HUDEP-2 (cell line): ENCODE measurements around the gene FOCAD.

Experiments
- DNase-seq, 76 experiments: peaks; one replicate each; lab custom pipeline; 2025; ENCODE audit not compliant: unreplicated experiment in 76 of 76; lab: John Stamatoyannopoulos, UW

The FOCAD gene

DNA sequence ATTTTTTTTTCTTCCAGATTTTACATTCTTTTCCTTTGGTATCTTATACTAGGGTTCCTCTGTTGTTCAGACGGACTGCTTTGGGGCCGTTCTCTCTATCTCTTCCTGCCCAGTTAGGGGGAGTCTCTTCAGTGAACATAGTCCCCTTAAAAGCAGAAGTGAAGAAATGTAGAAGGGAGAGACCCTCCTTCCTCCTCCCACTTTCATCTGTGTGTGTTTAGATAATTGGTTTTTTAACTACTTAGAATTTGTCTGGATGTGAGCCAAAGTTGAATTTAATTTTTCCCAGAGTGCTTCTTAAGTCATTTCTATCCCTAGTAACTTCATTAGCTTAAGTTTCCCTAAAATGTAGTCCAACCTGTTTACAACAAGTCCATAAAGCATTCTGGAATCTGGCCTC is 179.9 kb downstream of the FOCAD start:
- DNase-seq: no peak

DNA sequence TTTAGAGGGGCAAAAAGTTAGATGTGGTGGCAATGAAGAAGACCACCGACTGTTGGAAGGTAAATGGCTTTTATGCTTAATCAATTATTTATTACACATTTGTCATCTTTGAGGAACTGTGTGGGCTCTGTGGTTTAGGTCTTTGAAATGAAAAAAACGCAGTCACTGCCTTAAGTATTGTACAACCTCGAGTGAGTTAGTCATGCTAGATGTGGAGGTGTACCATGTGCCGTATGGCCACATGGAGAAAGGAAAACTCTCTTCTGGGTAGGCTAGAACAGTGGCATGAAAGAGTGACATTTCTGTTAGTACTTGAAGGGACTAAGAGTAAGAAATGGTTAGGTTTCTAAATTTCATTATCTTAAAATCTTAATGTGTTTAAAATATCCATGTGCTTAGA is 181.3 kb downstream of the FOCAD start:
- DNase-seq: no peak

DNA sequence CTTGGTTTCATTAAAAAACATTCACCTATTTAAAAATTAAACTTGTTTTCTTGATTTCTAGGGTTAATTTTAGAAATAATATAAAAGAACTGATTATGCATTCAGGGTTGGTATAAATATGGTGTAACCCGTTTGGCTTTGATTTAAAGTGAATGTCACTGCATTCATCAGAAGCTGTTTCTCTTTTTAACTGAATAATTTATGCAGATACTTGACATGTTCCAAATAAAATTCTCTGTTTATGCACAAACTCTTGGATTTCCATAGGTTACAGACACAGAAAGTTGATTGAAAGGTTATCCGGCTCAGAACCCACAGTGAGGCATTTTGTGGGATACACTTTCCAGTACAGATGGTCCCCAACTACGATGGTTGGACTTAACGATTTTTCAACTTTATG is 186.1 kb downstream of the FOCAD start:
- DNase-seq: no peak

DNA sequence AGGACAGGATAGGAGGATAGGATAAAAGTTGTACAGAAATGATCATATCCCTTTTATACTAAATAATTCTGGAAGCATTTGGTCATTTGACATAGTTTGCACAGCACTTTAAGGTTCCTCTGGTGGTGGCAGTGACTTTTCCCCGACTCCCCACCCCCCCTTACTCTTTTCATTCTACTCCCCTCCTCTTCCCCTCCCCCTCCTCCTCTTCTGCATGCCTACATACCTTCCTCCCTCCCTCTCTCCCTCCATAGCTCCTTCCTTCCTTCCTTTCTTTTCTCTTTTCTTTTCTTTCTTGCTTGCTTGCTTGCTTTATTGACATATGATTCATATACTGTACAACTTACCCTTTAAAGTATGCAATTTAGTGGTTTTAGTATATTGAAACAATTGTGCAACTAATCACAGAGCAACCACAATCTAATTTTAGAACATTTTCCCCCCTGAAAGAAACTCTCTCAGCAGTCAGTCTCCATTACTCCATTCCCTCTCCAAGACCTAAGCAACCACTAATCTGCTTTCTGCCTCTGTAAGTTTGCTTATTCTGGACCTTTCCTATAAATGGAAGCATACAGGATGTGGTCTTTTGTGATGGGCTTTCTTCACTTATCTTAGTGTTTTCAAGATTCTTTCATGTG is 188.4 kb downstream of the FOCAD start:
- no peak for DNase-seq

DNA sequence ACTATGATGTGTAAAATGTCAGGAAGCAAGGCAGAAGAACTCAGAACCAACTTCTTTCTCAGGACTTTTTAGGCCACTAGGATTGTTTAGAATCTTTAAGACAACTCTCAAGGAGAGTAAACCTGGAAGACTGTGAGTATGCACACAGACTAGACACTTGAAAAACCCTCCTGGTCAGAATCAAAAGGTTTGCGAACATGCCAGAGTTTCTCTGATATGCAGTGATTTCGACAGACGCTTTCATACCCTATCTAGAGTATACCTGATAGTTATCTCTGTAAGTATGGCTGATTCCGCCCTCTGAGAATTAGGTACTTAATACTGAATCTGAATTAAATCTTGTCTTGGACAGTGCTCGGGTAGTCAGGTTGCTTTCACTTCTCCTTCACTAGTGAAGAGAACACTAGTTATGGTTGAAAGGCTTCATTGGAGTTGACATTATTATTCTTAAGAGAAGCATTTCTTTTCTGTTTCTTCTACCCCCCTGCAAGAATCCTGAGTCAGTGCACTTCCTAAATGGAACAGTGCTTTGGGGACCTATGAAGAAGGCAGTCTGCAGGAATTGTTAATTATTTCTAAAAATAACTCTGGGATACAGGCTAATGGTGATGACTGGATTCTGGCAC is 189.3 kb downstream of the FOCAD start:
- DNase-seq: no peak

DNA sequence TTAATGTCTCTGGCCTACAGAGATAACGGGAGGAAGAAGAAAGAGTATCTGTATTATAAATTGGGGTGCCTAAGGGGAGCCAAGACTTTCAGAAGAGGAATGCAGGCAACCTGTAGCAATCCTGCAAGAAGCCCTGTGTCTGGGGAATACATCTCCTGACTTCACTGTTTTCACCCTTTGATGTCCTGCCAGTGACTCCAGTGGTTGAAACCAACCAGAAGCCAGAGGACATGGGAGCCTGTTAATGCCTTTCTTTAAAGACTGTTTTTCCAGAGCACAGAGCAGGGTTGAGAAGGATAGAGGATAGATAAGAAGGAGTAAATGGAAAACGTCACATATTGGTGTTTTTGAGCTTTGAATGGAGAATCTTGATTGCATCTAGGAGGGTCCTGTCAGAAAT is 196.2 kb downstream of the FOCAD start:
- no peak for DNase-seq

DNA sequence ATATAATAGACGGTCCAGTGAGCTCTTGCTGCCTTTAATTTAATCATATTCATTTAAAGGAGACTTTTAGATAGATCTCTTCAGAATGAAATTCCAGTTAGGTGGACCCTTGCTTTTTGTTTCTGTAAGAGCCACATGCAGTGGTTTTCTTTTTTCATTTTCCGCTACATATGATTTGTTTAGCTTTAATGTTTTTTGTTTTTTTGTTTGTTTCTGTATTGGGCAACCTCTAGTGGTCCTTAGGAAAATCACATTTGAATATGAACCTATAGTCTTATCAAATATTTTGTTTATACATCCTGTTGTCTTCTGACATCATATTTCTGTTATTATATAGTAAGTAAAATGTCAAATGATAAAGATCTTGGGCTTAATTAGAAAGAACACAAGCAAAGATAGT is 196.6 kb downstream of the FOCAD start:
- DNase-seq: no peak

DNA sequence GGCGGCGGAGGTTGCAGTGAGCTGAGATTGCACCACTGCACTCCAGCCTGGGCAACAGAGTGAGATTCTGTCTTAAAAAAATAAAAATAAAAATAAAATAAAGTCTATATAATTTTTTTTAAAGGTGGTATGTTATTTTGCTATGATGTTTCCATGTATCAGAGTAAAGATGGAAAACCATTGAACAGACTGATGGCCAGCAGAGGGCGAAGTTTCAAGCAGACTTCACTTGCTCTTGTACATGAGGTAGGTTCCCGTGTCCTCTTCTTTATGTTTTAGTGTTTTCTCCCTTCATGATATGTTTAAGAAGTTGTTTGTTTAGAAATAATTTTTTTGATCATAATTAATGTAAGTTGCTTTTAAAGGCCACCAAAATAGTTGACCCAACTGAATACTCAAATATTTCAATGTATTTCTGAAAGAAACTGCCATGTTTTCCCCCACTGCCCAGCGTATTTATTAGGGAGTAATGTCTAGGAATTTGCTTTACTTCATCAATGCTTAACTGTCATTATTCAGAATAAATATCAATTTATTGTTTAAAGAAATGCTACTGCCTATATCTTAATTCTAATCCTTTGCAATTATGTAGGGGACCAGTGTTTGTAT is 201.0 kb downstream of the FOCAD start:
- DNase-seq: peak in 48 of 76 experiments; percentile 1 to 52 (median 20)

DNA sequence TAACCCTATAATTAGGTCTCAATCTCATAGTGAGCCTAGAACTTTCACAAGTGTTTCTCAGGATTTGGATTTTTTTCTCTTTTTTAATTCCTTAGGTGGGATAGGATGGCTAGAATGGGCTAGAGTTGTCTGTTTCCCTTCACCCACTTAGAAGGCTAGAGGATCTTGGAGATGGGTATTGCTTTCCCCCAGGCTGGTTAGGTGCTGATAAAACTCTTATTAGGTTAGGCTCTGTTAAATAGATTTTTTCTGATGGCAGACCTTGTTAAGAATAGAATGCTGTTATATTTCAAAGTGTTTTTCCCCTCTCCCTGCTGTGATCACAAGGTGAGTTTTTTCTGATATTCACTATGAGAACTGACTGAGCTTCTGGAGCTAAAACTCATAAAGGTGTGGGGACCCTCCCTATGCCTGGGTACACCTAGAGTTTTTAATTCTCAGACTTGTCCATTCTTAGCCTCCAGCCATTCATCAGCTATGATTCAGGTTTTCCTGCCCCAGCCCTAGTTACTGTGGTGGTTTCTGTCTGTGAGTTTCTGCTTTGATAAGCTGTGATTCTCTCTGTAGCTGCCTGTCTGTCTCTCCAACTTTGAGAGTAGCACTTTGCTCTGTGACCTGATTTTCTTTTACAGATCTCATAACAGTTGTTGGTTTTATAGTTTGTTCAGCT is 215.0 kb downstream of the FOCAD start:
- DNase-seq: peak in 1 of 76 experiments; percentile 7

DNA sequence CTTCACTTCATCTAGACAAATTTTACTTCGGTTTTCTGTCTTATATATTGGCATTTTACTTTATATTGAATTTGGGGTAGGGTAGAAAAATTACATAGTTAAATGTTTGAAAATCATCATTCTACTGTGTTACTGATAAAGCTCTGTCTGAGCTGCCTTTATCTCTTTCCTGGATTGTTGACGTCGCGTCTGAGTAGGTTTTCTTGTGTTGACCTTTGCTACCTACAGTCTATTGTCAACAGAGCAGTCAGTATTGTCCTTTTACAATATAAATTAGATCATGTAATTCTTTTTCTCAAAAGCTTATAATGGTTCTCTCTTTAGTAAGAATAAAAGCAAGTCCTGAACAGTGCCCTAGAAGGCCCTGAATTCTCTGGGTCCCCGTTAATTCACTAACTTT is 219.2 kb downstream of the FOCAD start:
- no peak for DNase-seq

DNA sequence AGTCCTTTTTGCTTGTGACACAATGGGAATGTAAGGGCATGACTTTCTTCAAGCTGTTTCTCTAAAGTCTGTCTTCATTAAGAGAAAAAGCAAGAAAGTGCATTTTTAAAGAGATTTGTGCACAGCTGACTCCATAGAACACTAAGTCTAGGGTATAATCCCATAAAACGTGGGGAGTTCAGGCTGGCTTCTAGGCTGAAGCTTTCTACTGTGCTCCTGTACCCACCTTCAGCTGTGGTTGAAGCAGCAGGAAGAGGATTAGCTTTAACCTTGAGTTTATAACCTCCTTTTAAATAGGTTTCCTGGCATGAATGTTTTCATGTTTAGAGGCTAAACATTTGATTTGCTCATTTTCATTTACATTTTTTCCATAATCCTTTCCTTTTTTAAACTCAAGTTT is 220.9 kb downstream of the FOCAD start:
- DNase-seq: no peak

DNA sequence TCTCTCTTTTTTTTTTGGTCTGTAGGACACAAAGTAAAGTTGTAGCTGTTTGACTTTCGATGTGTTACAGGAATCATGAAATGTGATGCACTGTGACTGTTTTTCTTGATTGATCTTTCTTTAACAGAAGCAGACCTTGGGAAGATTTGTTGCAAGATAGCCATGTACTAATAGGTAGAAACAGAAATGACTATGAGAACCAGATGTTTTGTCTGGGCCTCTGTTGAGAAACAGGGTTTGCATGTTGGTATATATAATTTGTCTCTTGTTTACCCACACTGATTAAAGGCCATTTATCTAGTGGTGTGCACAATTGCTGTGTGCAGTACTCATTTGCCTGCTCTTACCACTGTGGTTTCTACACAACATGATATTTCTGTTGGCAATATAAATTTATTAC is 222.3 kb downstream of the FOCAD start:
- no peak for DNase-seq

DNA sequence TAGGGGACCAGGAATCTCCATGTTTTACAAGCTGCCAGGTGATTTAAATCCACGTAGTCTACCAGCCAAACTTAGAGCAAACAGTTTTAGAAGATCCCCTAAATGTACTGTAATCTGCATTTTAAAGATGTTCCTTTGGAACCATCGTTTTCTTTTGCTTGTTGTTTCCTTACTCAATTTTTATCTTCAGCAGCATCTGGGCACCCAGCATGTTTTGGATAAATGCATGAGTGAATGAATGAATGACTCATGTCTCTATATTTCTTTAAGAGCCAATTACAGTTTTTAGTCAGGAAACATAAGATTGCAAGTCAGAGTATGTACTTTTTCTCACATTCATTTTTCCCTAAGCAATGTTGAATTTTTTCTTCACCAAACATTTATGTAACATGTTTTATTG is 224.4 kb downstream of the FOCAD start:
- DNase-seq: no peak

DNA sequence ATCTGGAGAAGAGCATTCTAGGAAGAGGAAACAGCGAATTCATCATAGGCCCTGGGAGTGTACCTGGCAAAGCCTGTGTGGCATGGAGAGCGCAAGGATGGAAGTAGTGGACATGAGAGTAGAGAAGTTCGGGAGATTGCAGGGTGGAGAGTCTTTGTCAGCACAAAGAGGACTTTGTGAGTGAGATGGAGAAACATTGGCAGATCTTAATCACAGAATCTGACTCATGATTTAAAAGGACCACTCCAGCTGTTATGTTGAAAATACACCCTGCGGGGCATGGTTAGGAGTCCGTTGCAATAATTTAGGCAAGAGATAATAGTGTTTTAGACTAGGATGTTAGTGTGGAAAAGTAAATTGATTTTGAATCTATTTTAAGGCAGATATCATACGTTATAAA is 230.5 kb downstream of the FOCAD start:
- DNase-seq: no peak

DNA sequence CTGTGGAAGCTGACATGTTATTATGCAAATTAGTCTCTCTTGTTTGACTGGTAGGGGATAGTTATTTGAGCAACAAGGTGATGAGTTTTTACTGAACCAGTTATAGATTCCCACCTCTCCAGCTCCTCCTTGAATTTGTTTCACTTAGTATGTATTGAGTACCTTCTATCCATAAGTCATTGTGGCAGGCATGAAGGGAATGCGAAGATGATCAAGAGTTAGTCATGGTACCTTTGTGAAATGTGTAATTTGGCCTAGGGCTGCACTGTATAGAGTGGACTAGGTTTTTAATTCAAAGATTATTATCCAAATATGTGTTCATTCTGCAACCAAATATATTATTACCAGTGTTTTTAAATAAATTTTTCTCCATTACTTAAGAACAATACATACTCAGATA is 237.3 kb downstream of the FOCAD start:
- no peak for DNase-seq

DNA sequence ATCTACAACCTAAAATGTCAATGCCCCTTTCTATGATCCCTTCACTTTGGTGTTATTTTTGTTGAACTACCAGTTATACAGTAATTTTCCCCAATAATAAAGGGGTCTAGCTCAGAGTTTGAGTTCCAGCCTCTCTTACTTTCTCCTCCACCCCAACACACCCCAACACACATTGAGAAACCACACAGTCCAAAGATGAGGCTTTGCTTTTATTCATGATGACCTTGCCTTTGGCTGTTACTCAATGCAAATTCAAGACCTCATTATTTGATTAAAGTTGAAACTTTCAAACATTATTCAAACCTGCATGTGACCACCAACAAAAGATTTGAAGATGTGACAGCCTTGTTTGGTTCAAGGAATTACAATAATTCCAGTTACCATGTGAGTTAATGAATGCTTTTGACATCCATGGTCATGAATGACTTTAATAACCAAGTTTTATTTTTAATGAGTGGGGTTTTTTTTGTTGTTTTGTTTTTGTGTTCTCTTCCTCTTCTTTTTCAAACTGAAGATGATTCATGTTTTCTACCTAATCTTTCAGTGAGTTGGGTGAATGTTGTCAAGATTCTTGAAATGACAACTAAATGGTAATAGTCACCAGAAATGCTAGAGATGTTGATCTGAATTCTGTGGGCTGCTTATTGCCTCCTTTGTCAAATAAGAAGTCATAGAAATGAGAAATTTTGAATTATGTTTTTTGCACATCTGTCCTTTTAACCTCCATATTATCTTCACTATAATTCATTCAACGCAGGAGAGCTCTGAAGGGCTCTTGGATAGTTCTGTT is 241.4 kb downstream of the FOCAD start:
- DNase-seq: no peak

DNA sequence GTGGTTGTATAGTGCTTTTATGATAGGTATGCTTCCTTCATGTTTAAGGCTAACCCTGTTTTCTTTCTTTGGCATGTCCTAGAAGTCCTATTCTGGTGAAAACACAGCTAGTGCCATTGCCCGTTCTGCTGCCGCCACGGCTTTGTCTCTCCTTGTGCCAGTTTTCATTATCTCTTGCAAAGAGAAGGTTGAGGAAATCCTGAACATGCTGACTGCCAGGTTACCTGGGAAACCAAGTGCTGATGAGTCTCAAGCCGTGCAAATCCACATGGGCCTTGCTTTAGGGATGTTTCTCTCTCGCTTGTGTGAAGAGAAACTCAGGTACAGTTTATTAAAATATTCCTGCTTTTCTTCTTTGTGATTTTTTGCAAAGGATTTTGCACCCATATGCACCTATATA is 245.2 kb downstream of the FOCAD start:
- DNase-seq: no peak

DNA sequence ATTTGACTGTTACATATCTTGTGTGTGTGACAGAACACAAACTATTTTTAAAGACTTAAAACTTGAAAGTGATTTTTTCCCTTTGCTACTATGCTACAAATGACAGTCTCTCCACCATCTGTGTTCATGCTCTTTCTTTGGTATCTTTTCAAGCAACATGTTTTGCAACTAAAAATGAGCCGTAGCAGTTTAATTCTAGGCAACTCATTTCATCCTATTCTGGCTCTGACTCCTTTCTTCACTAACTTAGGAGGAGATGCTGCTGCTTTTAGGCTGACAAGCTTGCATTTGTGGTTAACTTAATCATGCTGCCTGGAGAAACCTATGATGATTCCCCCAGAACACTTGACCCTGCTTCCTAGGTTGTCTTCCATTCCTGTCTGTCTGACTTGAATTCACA is 246.8 kb downstream of the FOCAD start:
- DNase-seq: no peak

DNA sequence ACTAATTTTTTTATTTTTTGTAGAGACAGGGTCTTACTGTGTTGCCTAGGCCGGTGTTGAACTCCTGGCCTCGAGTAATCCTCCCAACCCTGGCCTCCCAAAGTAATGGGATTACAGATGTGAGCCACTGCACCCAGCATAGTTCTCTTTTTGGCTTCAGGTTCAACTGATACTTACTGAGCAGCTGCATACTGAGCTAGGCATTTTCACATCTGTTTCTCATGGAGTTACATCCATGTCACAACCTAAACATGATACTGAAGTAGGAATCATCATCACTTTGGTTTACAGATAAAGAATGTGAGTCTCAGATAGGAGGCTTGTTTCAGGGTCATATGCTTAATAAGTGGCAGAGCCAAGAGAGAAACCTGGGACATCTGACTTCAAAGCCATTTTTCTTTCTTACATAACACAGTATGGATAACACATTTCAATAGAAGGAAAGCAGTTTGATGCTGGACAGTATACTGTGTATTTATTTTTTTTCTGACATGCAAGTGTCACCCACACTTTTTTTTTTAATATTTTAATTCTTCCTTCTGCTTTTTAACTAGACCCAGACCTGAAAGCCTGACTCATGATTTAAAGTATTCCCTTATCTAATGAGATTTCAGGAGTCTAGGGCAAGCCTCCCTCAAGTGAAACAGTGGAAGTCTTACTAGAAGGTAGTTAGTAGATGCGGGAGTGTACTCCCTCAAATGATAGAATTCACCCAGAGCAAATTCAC is 256.6 kb downstream of the FOCAD start:
- no peak for DNase-seq

DNA sequence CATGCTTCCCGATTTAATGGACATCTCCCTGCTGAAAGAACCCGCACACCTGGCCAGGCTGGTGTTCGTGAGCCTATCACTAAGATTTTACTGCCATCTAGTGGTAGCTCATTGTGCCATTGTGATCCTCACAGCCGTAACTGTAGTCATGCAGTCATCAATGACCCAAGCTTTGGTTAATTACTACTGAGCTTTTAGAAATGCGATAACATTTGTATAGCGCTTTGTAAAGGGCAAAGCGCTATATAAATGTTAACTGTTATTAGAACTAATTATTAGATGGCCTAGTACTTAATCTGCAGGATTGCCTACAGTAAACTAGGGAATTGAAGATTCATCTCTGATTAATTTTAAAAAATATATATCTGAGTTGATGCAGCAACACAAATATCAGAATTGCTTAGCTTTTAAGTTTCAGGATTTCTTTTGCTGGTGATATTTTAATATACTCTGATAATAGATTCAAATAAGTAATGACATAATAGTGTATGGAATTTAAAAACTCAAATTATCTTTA is 257.2 kb downstream of the FOCAD start:
- DNase-seq: peak in 52 of 76 experiments; percentile 1 to 70 (median 20)
